Measurements from ENCODE around the gene TMEM273. TPM values are rescaled to one million over a fixed set of nuclear protein-coding genes. Genes with fewer than 3 reads are reported as not detected.

TMEM273 gene
- total RNA-seq, 1 donor from 2014 or later, result not detected

- TF ChIP-seq CTCF (conservative IDR thresholded peaks at IDR 0.05; ENCODE audit: low read depth, low read length), result no peak
- peak; percentile 31 for DNase-seq (ENCODE audit: low read depth)
- H3K4me3 ChIP-seq (ENCODE audit: low read depth, low read length), result no peak overlapping the region
Observed at GRCh38 chr10:49117376-49118070, 70.7 kb downstream of the TMEM273 start.

DNA sequence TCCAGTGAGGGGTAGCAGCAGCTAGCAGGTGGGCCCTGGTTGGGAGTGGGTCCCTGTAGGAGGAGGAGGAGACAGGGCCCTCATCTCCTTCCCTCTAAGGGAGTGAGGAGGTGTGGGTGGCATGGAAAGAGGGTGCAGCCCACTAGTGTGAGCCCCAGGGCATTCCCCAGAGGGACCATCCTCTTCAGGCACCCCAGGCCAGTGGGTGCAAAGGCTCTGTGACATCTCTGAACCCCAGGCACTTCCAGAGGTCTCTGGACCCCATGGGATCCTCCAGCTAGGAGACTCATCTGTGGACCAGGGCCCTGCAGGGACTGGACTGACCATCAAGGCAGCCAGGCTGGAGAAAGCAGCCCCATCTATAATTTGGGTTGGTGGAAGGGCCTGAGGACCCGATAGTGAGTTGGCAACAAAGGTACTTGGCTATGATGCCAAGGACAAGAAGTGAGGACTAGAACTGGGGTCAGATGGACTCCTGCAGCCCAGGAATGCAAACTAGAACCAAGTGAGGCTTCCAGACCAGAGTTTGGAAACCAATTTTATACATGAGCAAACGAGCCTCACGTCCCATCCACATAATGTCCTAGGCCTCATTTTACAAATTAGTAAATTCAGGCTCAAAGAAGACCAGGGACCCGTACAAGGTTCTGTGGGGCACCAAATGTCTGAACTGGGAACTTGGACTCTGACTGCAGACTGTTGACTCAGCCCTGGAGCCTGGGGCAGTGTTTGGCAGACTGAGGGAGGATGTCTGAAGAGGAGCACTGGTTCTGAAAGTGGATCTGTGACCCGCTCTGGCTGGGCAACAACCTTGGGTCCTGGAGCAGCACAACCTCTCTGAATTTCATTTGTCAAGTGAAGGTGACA, 71.4 kb downstream of the TMEM273 start:
- DNase-seq (ENCODE audit: low read depth), result no peak
- TF ChIP-seq CTCF (conservative IDR thresholded peaks at IDR 0.05; ENCODE audit: low read depth, low read length), result no peak

GRCh38 chr10:49115796-49116508, 72.2 kb downstream of the TMEM273 start:
- no peak for TF ChIP-seq CTCF (conservative IDR thresholded peaks at IDR 0.05; ENCODE audit: low read depth, low read length)
- DNase-seq (ENCODE audit: low read depth), result no peak
- H3K4me3 ChIP-seq (ENCODE audit: low read depth, low read length), result peak overlapping the region; percentile 29

More for the DNA sequence above, 71.4 kb downstream of the TMEM273 start:
- no peak overlapping the region for H3K4me3 ChIP-seq (ENCODE audit: low read depth, low read length)

GRCh38 chr10:49115015-49115795, 73.0 kb downstream of the TMEM273 start, which contains the start of gene VSTM4:
TSS of gene VSTM4 (minus strand) at chr10:49115522. CDS start at chr10:49115485, 37 bp downstream.
- peak within 1 kb of the TSS; percentile 54 for H3K4me3 ChIP-seq (ENCODE audit: low read depth, low read length)
- no peak for TF ChIP-seq CTCF (conservative IDR thresholded peaks at IDR 0.05; ENCODE audit: low read depth, low read length)
- no peak for DNase-seq (ENCODE audit: low read depth)

GRCh38 chr10:49114718-49115014, 73.5 kb downstream of the TMEM273 start:
- no peak for DNase-seq (ENCODE audit: low read depth)
- peak overlapping the region; percentile 54 for H3K4me3 ChIP-seq (ENCODE audit: low read depth, low read length)
- TF ChIP-seq CTCF (conservative IDR thresholded peaks at IDR 0.05; ENCODE audit: low read depth, low read length), result no peak

DNA sequence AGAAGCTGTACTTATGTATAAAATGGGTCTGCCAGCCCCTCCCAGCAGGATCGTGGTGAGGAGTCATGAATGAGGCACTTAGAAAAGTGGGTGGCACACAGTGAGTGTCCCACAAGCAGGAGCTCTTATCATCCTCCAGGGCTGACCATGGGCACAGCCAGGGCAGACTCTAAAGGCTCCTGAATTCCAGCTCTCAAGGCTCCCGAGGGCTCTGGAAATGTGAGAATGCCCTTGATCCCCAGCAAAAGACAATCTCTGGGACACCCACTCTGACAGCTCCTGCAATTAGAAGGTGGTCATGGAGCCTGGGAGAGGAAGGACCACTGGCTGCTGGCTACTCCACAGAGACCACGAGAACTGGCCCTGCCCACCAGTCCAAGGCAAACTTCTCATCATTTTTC, 74.5 kb downstream of the TMEM273 start:
- TF ChIP-seq CTCF (conservative IDR thresholded peaks at IDR 0.05; ENCODE audit: low read depth, low read length), result no peak
- no peak for DNase-seq (ENCODE audit: low read depth)
- H3K4me3 ChIP-seq (ENCODE audit: low read depth, low read length), result no peak overlapping the region
